HEK293T (cell line): ENCODE data around the gene PIWIL1.

Source experiments
- ARNT ChIP-seq: fragments of 450-650 bp; IDR thresholded peaks from 2 replicates; pipeline ENCODE4 v1.6.1; 2017; ENCODE audit warnings: mild to moderate bottlenecking
- BHLHE40 ChIP-seq: fragments of 450-650 bp; IDR thresholded peaks from 2 replicates; pipeline ENCODE4 v1.6.1; 2016; ENCODE audit warnings: mild to moderate bottlenecking, moderate library complexity, borderline replicate concordance
- ELF4 ChIP-seq: fragments of 450-650 bp; IDR thresholded peaks from 2 replicates; pipeline ENCODE4 v1.6.1; 2017; ENCODE audit warnings: antibody characterized with exemption
- FOXA1 ChIP-seq: fragments of 450-650 bp; IDR thresholded peaks from 2 replicates; pipeline ENCODE4 v1.6.1; 2016; ENCODE audit warnings: mild to moderate bottlenecking
- FOXK2 ChIP-seq: fragments of 450-650 bp; IDR thresholded peaks from 2 replicates; pipeline ENCODE4 v1.6.1; 2016; ENCODE audit warnings: mild to moderate bottlenecking
- FOXM1 ChIP-seq: fragments of 450-650 bp; IDR thresholded peaks from 2 replicates; pipeline ENCODE4 v1.6.1; 2017; ENCODE audit warnings: mild to moderate bottlenecking, borderline replicate concordance
- L3MBTL2 ChIP-seq: fragments of 450-650 bp; conservative IDR thresholded peaks from 2 replicates; pipeline ENCODE4 v1.6.1; 2016; ENCODE audit warnings: mild to moderate bottlenecking
- NFRKB ChIP-seq: fragments of 450-650 bp; IDR thresholded peaks from 2 replicates; pipeline ENCODE4 v1.6.1; 2016; ENCODE audit warnings: mild to moderate bottlenecking, moderate library complexity
- PKNOX1 ChIP-seq: fragments of 450-650 bp; IDR thresholded peaks from 2 replicates; pipeline ENCODE4 v1.6.1; 2016
- SP1 ChIP-seq: fragments of 450-650 bp; IDR thresholded peaks from 2 replicates; pipeline ENCODE4 v1.6.1; 2017
- SUZ12 ChIP-seq: fragments of 450-650 bp; IDR thresholded peaks from 2 replicates; pipeline ENCODE4 v1.6.1; 2016; ENCODE audit warnings: mild to moderate bottlenecking
- TARDBP ChIP-seq: fragments of 450-650 bp; IDR thresholded peaks from 2 replicates; pipeline ENCODE4 v1.6.1; 2016

GRCh38 chr12:130366159-130366558, 28.5 kb downstream of the PIWIL1 start:
- TF ChIP-seq FOXK2 (no peak), SP1 (no peak), SUZ12 (no peak), ELF4 (no peak), NFRKB (no peak), TARDBP (no peak), ARNT (no peak), BHLHE40 (no peak), FOXM1 (no peak), L3MBTL2 (no peak), FOXA1 (no peak), PKNOX1 (no peak)
